DMS53 treated with DMSO at 0.1 percent for 48 hours (cell line): ENCODE measurements around the gene ANKRD13C.

ENCODE experiments used
- DNase-seq: peaks from one replicate; lab custom pipeline; 2025; ENCODE audit not compliant: unreplicated experiment; lab: John Stamatoyannopoulos, UW

The ANKRD13C gene

DNA sequence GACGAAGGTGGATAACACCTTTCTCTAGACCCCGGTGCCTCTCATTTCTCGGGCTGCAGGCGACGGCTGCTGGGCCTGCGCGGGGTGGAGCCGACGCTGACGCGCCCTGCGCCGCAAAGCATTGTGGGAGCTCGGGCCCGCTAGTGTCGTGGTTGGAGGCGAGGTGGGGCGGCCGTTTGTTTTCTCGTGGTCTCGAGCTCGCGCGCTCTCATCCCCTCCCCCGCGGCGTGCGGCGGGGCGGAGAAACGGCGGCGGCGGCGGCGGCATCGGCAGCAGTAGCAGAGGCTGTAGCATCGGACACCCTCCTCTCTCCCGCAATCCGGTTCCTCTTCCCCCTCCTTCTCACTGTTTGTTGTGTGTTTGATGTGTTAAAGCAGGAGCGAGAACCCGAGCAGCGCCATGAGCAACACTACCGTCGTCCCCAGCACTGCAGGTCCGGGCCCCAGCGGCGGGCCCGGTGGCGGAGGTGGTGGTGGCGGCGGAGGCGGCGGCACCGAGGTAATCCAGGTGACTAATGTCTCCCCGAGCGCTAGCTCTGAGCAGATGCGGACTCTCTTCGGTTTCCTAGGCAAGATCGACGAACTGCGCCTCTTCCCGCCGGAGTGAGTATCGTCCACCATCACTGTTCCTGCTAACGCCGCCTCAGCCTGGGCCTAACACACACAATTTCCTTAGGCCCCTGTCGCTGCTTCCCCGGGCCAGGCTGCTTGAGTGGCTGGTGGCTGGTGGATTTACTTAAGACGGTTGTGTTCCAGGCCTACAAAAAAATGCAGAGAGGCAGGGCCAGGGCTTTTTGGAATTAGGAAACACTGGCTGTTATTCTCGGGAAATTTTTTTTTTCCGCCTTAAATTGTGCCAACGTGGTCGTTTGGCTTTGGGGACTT is 133.0 kb downstream of the ANKRD13C start, which contains the start of gene SRSF11:
TSS of gene SRSF11 (plus strand) at position 143 of the 884 bp plus-strand sequence. CDS start at position 400, 257 bp downstream.
- peak; percentile 96 for DNase-seq

DNA sequence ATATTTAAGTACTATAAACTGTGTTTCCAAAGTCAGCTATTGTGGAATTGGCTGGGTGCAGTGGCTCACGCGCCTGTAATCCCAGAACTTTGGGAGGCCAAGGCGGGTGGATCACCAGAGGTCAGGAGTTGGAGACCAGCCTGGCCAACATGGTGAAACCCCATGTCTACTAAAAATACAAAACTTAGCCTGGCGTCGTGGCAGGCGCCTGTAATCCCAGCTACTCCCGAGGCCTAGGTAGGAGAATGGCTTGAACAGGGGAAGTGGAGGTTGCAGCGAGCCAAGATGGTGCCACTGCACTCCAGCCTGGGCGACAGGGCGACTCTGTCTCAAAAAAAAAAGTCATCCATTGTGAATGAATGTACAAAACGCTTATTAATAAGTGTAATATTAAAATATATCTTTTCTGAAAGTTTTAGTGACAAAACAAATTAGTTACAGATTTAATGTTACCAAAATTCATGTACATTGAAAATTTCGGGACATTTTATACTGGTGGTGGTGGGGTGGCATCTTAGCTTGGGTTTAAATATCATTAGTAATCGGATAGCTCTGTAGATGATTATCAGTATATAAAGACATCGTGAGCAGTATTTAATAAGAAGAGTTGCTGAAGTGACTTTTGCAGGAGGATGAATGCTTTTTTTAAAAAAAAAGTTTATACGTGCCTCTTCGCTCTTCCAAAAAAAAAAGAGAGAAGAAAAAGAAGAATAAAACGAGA is 133.8 kb downstream of the ANKRD13C start:
- no peak for DNase-seq

DNA sequence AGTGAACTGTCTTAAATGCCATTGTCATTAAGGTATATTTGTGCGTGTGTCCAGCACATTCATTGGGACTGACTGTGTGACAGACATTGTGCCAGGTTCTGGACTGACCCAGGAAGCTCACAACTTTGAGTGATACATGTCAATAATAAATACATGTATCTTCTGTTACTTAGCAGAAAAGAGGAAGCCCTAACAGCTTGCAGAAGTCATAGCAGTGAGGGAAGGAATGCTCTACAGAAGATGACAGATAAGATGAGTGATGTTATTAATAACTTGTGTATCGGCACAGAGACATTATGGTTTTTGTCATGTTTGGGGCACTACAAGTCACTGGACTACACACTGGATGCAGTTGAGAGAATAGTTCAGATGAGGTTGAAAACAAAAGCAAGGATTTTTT is 134.5 kb downstream of the ANKRD13C start:
- DNase-seq: no peak

DNA sequence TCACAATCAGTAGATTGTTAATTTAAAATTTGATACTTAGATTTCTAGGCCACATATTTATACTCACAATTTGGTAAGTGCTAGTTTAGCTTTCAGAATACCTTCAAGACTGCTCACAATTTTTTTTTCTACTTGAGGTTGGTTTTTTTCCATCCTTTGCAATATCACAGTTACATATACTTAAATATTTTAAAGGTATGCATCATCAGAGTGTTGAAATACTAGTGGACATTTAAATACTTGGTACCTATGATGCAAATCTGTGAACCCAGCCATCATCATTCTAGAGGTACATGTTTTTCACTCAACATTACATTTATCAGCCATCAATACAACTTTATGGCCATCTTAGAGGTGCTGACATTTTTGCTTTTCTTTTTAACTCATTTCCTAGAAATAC is 143.0 kb downstream of the ANKRD13C start:
- DNase-seq: no peak

DNA sequence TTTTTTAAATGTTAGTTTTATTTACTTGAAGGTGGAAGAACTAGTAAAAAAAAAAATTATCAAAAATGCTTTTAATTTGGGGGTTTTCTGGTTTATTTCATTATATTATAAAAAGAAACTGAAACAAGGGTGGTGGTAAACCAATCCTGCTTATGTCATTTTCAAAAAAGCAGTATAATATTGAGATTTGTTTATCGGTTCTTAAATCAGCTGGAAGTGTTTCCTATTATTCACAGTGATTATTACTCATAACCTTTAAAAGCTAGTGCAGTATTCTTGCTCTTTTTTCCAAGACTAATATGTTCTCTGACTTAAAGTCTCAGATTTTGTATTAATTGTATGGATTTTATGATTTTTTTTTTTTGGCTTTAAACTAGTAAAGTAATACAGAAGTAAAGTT is 143.7 kb downstream of the ANKRD13C start:
- no peak for DNase-seq
